Erythroblast (primary cell): ENCODE data around the gene SDF4.

Source experiments
- DNase-seq, 2 experiments: peaks; one replicate each; lab custom pipeline; 2025; lab: John Stamatoyannopoulos, UW
- GATA1 ChIP-seq: IDR thresholded peaks from 2 replicates; pipeline ENCODE4 v1.6.1; 2011; ENCODE audit warnings: low read depth, mild to moderate bottlenecking, control low read depth, low read length, moderate library complexity
- POLR2A ChIP-seq: IDR thresholded peaks from 2 replicates; pipeline ENCODE4 v1.6.1; 2011; ENCODE audit warnings: mild to moderate bottlenecking, low read length

Gene SDF4

GRCh38 chr1:1194723-1195122 lies 37.1 kb downstream of the SDF4 start:
- no peak for DNase-seq
- TF ChIP-seq POLR2A (no peak), GATA1 (no peak)

DNA sequence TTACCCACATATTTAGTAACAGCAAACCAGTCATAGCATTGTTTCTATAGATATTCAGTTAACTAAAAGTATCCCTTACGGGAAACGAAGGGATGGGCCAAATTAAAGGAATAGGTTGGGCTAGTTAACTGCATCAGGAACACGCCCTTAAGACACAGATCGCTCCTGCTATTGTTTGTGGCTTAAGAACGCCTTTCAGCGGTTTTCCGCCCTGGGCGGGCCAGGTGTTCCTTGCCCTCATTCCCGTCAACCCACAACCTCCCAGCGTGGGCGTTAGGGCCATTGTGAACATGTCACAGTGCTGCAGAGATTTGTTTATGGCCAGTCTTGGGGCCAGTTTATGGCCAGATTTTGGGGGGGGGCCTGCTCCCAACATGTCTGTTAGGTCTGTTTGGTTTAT lies 40.1 kb downstream of the SDF4 start:
- no peak for DNase-seq
- no peak for TF ChIP-seq POLR2A

- TF ChIP-seq POLR2A, result no peak
- TF ChIP-seq GATA1, result no peak
- DNase-seq, result no peak
Measured at GRCh38 chr1:1189111-1189510, 42.7 kb downstream of the SDF4 start.

DNA sequence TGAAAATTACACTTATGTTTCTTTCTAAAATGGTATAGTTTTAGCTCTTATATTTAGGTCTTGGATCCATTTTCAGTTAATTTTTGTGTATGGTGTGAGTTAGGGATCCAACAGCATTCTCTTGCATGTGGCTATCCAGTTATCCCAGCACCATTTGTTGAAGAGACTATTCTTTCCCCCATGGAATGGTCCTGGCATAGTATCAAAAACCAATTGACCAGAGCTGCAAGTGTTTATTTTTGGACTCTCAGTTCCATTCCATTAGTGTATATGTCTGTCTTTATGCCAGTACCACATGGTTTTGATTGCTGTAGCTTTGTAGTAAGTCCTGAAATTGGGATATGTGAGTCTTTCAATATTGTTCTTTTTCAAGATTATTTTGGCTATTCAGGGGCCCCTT lies 43.9 kb downstream of the SDF4 start:
- DNase-seq, result no peak

DNA sequence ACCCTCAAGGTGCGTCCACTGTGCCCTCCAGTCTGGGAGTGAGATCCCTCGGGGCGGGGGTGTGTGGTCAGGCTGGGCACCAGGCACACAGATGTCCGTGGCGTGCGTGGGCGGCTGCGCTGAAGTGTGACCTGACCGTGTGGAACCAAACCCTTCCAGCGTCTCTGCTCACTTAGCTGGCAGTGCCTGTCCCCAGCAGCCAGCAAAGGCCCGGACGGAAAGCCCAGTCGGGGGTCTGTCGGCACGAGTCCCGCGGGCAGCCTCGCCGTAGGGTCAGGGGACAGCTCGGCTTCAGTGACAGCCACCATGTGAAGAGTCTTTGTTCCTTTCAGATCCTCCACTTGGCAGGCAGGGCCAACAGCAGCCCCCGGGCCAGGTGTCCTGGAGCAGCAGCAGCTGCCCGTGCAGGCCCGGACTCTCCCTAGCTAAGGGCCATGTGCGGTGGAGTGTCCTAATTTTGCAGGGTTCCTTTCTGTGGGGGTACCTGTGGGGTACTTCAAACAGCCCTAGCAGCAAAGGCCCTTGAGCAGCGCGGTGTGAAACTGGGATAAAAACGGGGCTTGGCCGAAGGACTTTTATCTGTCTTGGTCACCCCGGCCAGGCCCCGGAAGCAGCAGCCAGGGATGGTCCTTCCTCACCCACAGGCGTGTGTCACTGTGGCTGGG lies 46.6 kb downstream of the SDF4 start:
- DNase-seq, result no peak
- TF ChIP-seq GATA1, result no peak
- TF ChIP-seq POLR2A, result no peak

More for the DNA sequence above, 43.9 kb downstream of the SDF4 start:
- TF ChIP-seq GATA1 (no peak), POLR2A (no peak)

- TF ChIP-seq GATA1 (no peak), POLR2A (no peak)
- DNase-seq, result no peak
Measured at GRCh38 chr1:1183833-1184775, 47.7 kb downstream of the SDF4 start.

- DNase-seq, result no peak
- TF ChIP-seq GATA1, result no peak
- no peak for TF ChIP-seq POLR2A
Measured at GRCh38 chr1:1183221-1183747, 48.5 kb downstream of the SDF4 start.

DNA sequence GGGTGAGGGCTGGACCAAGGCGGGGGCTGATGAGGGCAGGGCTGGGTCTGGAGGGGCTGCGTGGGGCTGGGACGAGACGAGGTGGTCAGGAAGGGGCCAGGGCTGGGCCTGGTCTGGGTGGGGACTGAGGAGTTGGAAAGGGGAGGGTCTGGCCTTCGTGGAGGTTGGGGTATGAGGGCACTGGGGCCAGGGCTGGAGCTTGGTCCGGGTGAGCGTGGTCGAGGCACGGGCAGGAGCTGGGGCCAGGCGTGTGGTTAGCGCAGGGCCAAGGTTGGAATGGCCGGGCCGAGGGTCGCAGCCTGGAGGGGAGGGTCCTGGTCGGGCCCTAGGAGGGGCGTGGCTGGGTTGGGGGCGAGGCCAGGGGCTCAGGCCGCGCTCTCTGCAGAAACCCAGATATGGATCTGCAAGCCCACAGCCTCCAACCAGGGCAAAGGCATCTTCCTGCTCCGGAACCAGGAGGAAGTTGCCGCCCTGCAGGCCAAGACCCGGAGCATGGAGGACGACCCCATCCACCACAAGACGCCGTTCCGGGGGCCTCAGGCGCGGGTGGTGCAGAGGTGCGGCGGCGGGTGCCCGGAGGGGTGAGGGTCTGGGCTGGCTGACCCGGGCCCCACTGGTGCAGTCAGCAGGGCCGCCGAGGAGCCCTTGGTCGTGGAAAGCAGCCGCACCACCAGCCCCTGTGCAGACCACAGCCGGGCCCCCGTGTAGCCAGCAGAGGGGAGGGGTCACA lies 49.1 kb downstream of the SDF4 start:
- TF ChIP-seq POLR2A (no peak), GATA1 (no peak)
- no peak for DNase-seq

- TF ChIP-seq POLR2A (no peak), GATA1 (no peak)
- no peak for DNase-seq
Measured at GRCh38 chr1:1181938-1182410, 49.8 kb downstream of the SDF4 start.

GRCh38 chr1:1181129-1181937 lies 50.5 kb downstream of the SDF4 start:
- TF ChIP-seq POLR2A, result no peak
- no peak for TF ChIP-seq GATA1
- DNase-seq, result no peak

GRCh38 chr1:1179983-1180861 lies 51.6 kb downstream of the SDF4 start:
- TF ChIP-seq GATA1 (no peak), POLR2A (no peak)
- no peak for DNase-seq

GRCh38 chr1:1179346-1179982 lies 52.3 kb downstream of the SDF4 start:
- TF ChIP-seq POLR2A (no peak), GATA1 (no peak)

More at GRCh38 chr1:1179346-1179982, 52.3 kb downstream of the SDF4 start:
- no peak for DNase-seq
